ENCODE results near the gene DHDDS. TPM values are rescaled to one million over a fixed set of nuclear protein-coding genes. Genes with fewer than 3 reads are reported as not detected.

The DHDDS gene
- total and polyA plus RNA-seq, 2 of the 13 experiments (the other 11 are each of a cell fraction or from before 2014, with no cell fraction given): 18.9 to 28.3 TPM

GRCh38 chr1:26388791-26389445 lies 43.2 kb upstream of the DHDDS start:
- H3K4me3 ChIP-seq (replicated peaks in 1 of 3; ENCODE audit: insufficient read depth in 1 of 3, low read depth in 2 of 3, low read length in 3 of 3): no peak overlapping the region
- no peak overlapping the region for H2AFZ ChIP-seq (ENCODE audit: low read length)
- in situ Hi-C loops (cut with HindIII; ENCODE audit: extremely low pct_ligation_motif_present, low pct_unique_long_range_greater_than_20kb) (no loop called here), intact Hi-C loops (cut with micrococcal nuclease; ENCODE audit: unreplicated experiment) (no loop called here)
- no peak overlapping the region for H3K4me2 ChIP-seq (ENCODE audit: low read depth, low read length)
- TF ChIP-seq HNF4G (IDR thresholded peaks at IDR 0.05; ENCODE audit: borderline replicate concordance, low read depth, low read length) (no peak), HNF4G (CRISPR knock-in tag; IDR thresholded peaks at IDR 0.05; ENCODE audit: borderline replicate concordance, low read depth) (no peak), BRF2 (CRISPR knock-in tag; IDR thresholded peaks at IDR 0.05) (no peak), KLF6 (CRISPR knock-in tag; IDR thresholded peaks at IDR 0.05) (no peak), ZNF530 (CRISPR knock-in tag; IDR thresholded peaks at IDR 0.05; ENCODE audit: low read depth) (no peak), FOSL2 (CRISPR knock-in tag; IDR thresholded peaks at IDR 0.05) (peak; percentile 39; the same call in 1 of the 2 replicates)
- H3K36me3 ChIP-seq (replicated peaks in 1 of 2; ENCODE audit: control insufficient read depth in 1 of 2, insufficient read depth in 2 of 2, low read length in 2 of 2): no peaks in the 10 kb centered on the region
- no peaks in the 10 kb centered on the region for H3K9me3 ChIP-seq (ENCODE audit: low read length)
- ChIA-PET POLR2A (interaction anchor here (1.0 to 1.4 kb wide), 2 partner anchors 38 to 43 kb away, joined by 3 to 10 read pairs; partner anchors contain the start of gene DHDDS), CTCF (ENCODE audit: low intra/inter-chr PET ratio, low total read pairs) (interaction anchor here (3.3 kb wide), 1 partner anchor 103 kb away, joined by 22 read pairs; no protein-coding TSS in a partner anchor)
- no peaks in the 10 kb centered on the region for H3K79me2 ChIP-seq (ENCODE audit: insufficient read depth, low read length)
- no peak for FAIRE-seq
- H3K27me3 ChIP-seq (ENCODE audit: control insufficient read depth in 1 of 2, insufficient read depth in 2 of 2, low read length in 2 of 2): no peaks in the 10 kb centered on the region; a peak in 1 of 5 replicates
- no peak for DNase-seq (ENCODE audit: low spot score)
- H3K27ac ChIP-seq (ENCODE audit: extremely low read length, insufficient read depth, low read length): no peak overlapping the region
- H4K20me1 ChIP-seq (ENCODE audit: insufficient read depth, low read length): no peaks in the 10 kb centered on the region
- no peak overlapping the region for H3K9ac ChIP-seq (ENCODE audit: insufficient read depth, low read depth, low read length)
- no TSS peak for BruUV-seq (replicated peaks)
- WGBS (ENCODE audit: low lambda C conversion rate): 7% methylated on average over 7 of the region's 7 CpGs
- peak; percentile 18; the same call in 2 of the 3 replicates for ATAC-seq
- peaks cover 55% of the 10 kb centered on the region for H3K4me1 ChIP-seq (ENCODE audit: insufficient read depth, low read length)
